NCI-H1436 (cell line): ENCODE measurements around the gene TSNAXIP1.

Experiments used
- DNase-seq: peaks from one replicate; lab custom pipeline; 2025; lab: John Stamatoyannopoulos, UW

TSNAXIP1 gene, protein sequence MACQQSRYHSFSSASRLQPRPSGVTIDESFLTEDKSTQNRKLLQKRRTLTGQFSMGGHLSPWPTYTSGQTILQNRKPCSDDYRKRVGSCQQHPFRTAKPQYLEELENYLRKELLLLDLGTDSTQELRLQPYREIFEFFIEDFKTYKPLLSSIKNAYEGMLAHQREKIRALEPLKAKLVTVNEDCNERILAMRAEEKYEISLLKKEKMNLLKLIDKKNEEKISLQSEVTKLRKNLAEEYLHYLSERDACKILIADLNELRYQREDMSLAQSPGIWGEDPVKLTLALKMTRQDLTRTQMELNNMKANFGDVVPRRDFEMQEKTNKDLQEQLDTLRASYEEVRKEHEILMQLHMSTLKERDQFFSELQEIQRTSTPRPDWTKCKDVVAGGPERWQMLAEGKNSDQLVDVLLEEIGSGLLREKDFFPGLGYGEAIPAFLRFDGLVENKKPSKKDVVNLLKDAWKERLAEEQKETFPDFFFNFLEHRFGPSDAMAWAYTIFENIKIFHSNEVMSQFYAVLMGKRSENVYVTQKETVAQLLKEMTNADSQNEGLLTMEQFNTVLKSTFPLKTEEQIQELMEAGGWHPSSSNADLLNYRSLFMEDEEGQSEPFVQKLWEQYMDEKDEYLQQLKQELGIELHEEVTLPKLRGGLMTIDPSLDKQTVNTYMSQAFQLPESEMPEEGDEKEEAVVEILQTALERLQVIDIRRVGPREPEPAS

DNA sequence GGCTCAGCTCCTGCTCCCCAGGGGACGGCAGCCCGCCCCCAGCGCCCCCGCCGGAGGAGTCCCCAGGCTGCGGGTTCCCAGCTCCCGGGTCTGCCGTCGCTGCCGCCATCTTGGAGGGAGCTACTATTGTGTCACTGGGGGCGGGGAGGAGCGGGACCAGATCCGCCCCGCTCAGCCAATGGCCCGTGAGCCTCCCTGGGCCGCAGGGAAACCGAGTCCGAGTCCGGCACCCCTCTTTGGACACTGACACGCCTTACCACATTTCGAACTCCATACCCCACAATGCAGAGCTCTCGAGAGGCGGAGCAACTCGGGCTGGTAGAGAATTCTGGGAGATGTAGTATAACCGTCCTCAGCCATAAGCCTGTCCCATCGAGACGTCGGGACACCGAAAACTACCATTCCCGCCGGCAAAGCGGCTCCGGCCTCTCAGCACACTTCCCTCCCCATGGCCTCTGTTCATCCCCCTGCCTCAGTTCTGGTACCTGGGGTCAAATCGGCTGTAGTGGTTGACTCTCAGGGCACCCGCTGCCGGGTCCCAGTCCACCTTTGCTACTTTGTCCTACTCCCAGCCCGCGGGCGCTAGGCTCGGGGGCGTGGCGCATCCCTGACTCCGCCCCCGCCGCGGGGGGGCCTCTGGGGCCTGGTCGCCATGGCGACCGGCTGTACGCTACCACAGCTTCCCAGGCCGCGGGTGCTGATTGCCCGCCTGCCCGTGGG is at the start of gene TSNAXIP1, which contains the start of gene RANBP10:
Gene TSNAXIP1 (plus strand): TSS at position 462 of the 720 bp plus-strand sequence. CDS start 261 bp downstream, outside the sequence.
Gene RANBP10 (minus strand): TSS at position 133 of the 720 bp plus-strand sequence. CDS start 24 bp downstream, at position 109.
- DNase-seq = peak; percentile 98

- no peak for DNase-seq
Observed at GRCh38 chr16:67758006-67758405, 48.7 kb upstream of the TSNAXIP1 start.

- no peak for DNase-seq
Observed at GRCh38 chr16:67758966-67759365, 47.7 kb upstream of the TSNAXIP1 start.

- no peak for DNase-seq
Observed at GRCh38 chr16:67760206-67760955, 46.3 kb upstream of the TSNAXIP1 start.

GRCh38 chr16:67760956-67761230 is 45.8 kb upstream of the TSNAXIP1 start:
- no peak for DNase-seq

DNA sequence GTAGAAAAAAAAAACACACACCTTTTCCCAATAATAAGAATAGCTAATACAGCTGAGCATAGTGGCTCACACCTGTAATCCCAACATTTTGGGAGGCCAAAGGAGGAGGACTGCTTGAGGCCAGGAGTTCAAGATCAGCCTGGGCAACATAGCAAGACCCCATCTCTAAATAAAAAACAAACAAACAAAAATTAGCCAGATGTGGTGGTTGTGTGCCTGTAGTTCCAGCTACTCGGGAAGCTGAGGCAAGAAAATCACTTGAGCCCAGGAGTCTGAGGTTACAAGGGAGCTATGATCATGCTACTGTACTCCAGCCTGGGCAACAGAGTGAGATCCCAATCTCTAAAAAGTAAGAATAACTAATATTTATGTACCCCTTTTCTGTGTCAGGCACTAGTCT is 44.8 kb upstream of the TSNAXIP1 start:
- no peak for DNase-seq

GRCh38 chr16:67762385-67762784 is 44.3 kb upstream of the TSNAXIP1 start:
- no peak for DNase-seq

- no peak for DNase-seq
Observed at GRCh38 chr16:67763066-67763465, 43.6 kb upstream of the TSNAXIP1 start.

GRCh38 chr16:67764158-67764667 is 42.5 kb upstream of the TSNAXIP1 start:
- no peak for DNase-seq

- no peak for DNase-seq
Observed at GRCh38 chr16:67766291-67766690, 40.4 kb upstream of the TSNAXIP1 start.

- DNase-seq = no peak
Observed at GRCh38 chr16:67767953-67768352, 38.7 kb upstream of the TSNAXIP1 start.

- no peak for DNase-seq
Observed at GRCh38 chr16:67770346-67770991, 36.2 kb upstream of the TSNAXIP1 start.

DNA sequence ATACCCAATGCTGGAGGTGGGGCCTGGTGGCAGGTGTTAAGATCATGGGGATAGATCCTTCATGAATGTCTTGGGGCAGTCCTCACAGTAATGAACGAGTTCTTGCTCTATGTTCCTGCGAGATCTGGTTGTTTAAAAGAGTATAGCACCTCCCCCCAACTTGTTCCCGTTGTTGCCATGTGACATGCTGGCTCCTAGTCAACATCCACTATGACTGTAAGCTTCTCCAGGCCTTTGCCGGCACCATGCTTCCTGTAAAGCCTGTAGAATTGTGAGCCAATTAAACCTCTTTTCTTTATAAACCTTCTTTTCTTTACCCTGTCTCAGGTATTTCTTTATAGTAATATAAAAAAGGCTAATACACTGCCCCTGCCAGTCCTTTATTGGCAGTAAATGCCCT is 33.6 kb upstream of the TSNAXIP1 start:
- no peak for DNase-seq

DNA sequence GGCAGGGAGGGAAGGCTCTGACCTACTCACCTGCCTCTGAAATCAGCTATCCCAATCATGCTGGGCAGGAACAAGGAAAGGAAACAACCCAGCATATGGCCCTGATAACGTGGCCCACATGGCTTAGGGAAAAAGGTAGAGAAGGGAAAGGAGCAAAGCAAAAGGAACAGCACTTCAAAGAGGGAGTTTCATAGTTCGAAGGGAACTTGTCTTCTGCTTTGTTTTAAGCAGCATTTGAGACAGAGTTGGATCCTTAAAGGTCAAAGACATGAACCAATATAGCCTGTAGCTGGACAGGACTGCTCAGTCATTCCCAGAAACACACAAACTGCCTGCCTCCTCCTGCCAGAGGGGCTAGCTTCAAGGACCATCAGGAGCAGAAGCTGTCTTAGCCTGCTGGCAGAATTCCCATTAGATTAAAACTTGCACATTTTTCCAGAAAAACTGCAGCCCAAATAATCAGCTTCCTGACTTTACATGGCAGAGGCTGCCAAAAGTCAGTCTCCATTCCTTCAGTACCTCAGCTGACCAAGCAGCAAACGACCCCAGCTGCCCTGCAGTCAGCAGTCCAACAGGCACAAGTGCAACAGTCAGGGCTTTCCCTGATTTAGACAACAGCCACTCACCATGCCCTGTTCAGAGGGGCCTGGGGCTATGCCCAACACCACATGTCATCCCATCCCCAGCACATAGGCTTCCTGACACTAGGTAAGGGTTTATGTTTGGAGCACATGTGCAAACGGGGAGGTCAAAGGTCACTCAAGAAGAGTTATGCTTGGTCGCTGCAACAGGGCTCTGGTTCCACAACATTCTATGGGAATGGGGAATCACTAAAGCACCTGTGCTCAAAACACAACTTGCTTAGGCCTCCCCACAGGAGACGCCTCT is 32.9 kb upstream of the TSNAXIP1 start:
- no peak for DNase-seq

DNA sequence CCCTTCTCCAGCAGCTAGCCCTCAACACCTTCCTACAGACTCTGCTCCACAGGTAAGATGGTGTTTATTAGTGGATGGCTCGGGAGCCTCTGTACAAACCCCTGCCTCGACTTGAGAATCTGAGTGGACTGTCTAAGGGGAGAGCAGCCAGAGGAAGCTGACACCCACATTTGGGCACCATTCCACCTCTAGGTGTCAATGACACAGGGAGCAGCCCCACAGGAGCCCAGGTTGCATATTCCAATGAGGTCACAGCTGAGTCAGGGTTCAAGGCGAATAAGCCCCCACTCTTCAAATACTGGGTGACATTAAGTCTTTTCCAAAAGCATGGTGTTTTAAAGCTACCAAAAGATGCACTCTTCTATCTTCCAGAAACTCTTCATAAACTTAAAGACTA is 32.2 kb upstream of the TSNAXIP1 start:
- DNase-seq = no peak

DNA sequence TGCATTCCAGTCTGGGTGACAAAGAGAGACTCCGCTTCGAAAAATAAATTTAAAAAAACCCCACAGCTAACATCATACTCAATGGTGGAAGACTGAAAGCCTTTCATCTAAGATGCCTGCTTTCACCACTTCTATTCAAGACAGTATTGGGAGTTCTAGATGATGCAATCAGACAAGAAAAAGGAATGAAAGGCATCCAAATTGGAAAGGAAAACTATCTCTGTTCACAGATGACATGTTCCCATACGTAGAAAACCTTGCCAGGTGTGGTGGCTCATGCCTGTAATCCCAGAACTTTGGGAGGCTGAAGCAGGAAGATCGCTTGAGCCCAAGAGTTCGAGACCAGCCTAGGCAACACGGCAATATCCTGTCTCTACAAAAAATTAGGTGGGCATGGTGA is 31.4 kb upstream of the TSNAXIP1 start:
- no peak for DNase-seq

- no peak for DNase-seq
Observed at GRCh38 chr16:67779256-67780014, 27.3 kb upstream of the TSNAXIP1 start.

DNA sequence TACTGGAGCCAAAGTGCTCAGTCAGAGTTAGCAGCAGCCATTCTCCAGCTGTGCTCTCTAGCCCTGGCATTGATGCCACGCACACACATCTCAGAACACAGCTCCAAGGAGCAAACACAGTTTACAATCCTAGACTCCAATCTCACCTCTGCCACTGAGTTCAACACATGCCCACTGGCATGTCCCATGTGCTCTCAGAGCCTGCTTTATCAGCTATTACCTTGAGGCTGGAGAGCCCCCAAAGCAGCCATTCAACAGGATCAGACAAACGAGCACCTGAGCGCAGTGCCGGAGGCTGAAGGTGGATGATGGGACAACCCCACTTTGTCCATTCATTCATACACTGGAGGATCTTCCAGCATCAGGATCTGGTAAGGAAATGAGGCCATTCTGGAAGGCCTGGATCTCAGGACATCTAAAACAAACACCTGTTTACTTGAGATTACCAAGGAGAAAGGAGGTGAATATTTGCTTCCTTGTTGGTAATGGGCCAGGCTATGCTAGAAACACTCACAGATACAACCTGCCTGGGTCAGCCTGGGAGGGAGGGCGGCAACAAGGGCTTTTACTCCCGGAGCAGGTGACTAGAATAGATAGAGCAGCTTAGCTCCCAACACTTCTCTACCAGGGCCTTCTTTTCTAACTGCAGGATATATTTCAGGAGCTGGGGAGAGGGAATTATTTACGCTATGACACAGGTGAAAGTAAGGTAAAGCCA is 25.7 kb upstream of the TSNAXIP1 start:
- no peak for DNase-seq

GRCh38 chr16:67781565-67781921 is 25.1 kb upstream of the TSNAXIP1 start:
- DNase-seq = no peak
